IgD-negative memory B cell (primary cell): Measurements from ENCODE around the gene SP1. TPM values are rescaled to one million over a fixed set of nuclear protein-coding genes. Genes with fewer than 3 reads are reported as not detected.

Experiments used
- H3K27ac Mint-ChIP-seq, 3 donors: one replicate each; pipeline ENCODE4 v1.8.0; 2020 to 2022; ENCODE audit warnings: mild to moderate bottlenecking in 3 of 3, mixed read lengths in 3 of 3, moderate library complexity in 1 of 3
- H3K27me3 Mint-ChIP-seq: one replicate; pipeline ENCODE4 v1.8.0; 2021; ENCODE audit warnings: mixed read lengths
- H3K36me3 Mint-ChIP-seq: one replicate; pipeline ENCODE4 v1.8.0; 2020; ENCODE audit warnings: mild to moderate bottlenecking, mixed read lengths
- H3K4me1 Mint-ChIP-seq, 3 donors: one replicate each; pipeline ENCODE4 v1.8.0; 2020 to 2022; ENCODE audit warnings: mixed read lengths in 3 of 3, mild to moderate bottlenecking in 1 of 3
- H3K4me3 Mint-ChIP-seq, 4 donors: one replicate each; pipeline ENCODE4 v1.8.0; 2020 to 2022; ENCODE audit warnings: mild to moderate bottlenecking in 4 of 4, mixed read lengths in 4 of 4, moderate library complexity in 3 of 4
- H3K9me3 Mint-ChIP-seq, 3 donors: one replicate each; pipeline ENCODE4 v1.8.0; 2020 to 2021; ENCODE audit warnings: mixed read lengths in 3 of 3, mild to moderate bottlenecking in 1 of 3
- polyA plus RNA-seq: library from polyadenylated mRNA; unstranded; fragments of 300-500 nt; fragmentation: Illumina TruSeq; gene quantifications from one replicate; pipeline ENCODE4 v1.2.3, GENCODE V29; 2021

The SP1 gene
- polyA plus RNA-seq, 1 donor from 2014 or later, result 9.1 TPM

- peaks cover 0 to 15% (median 3%) of the 10 kb centered on the region in 3 donors for H3K4me1 Mint-ChIP-seq
- no peaks in the 10 kb centered on the region for H3K27me3 Mint-ChIP-seq
- no peak overlapping the region for H3K4me3 Mint-ChIP-seq
- peaks cover 2% of the 10 kb centered on the region for H3K36me3 Mint-ChIP-seq
- H3K27ac Mint-ChIP-seq, result no peak overlapping the region
- no peaks in the 10 kb centered on the region for H3K9me3 Mint-ChIP-seq
Observed at GRCh38 chr12:53462935-53463334, 83.0 kb downstream of the SP1 start.

- H3K27me3 Mint-ChIP-seq, result no peaks in the 10 kb centered on the region
- H3K27ac Mint-ChIP-seq, result peak overlapping the region in 1 of 3 donors; percentile 56
Observed at GRCh38 chr12:53463802-53464560, 84.0 kb downstream of the SP1 start.

GRCh38 chr12:53464685-53465418, 84.9 kb downstream of the SP1 start:
- Mint-ChIP-seq H3K4me1 (peaks cover 0 to 15% (median 6%) of the 10 kb centered on the region in 3 donors), H3K36me3 (peaks cover 2% of the 10 kb centered on the region), H3K27me3 (no peaks in the 10 kb centered on the region), H3K4me3 (no peak overlapping the region), H3K9me3 (no peaks in the 10 kb centered on the region), H3K27ac (peak overlapping the region in 1 of 3 donors; percentile 63)

More at GRCh38 chr12:53463802-53464560, 84.0 kb downstream of the SP1 start:
- Mint-ChIP-seq H3K36me3 (peaks cover 2% of the 10 kb centered on the region), H3K4me3 (no peak overlapping the region), H3K4me1 (peaks cover 0 to 15% (median 6%) of the 10 kb centered on the region in 3 donors), H3K9me3 (no peaks in the 10 kb centered on the region)

- no peaks in the 10 kb centered on the region for H3K27me3 Mint-ChIP-seq
Observed at GRCh38 chr12:53465679-53466078, 85.7 kb downstream of the SP1 start.

More at GRCh38 chr12:53465679-53466078, 85.7 kb downstream of the SP1 start:
- Mint-ChIP-seq H3K36me3 (peaks cover 2% of the 10 kb centered on the region), H3K27ac (no peak overlapping the region), H3K4me3 (peak overlapping the region in 2 of 4 donors; percentile 5 to 25), H3K9me3 (no peaks in the 10 kb centered on the region), H3K4me1 (peaks cover 0 to 9% (median 5%) of the 10 kb centered on the region in 3 donors)

Other genes starting within 250 kb of the SP1 start
- 5.0 TPM for gene ZNF740, start 199.5 kb upstream of the SP1 start, polyA plus RNA-seq
- gene CSAD, start 199.3 kb upstream of the SP1 start, polyA plus RNA-seq, result 0.58 TPM
- gene ITGB7, start 172.9 kb upstream of the SP1 start, polyA plus RNA-seq, result 238 TPM
- gene RARG, start 148.0 kb upstream of the SP1 start, polyA plus RNA-seq, result 4.8 TPM
- gene ESPL1, start 111.9 kb upstream of the SP1 start, polyA plus RNA-seq, result not detected
- gene PFDN5, start 84.6 kb upstream of the SP1 start, polyA plus RNA-seq, result 1,442 TPM
- 50.4 TPM for gene MYG1, start 80.5 kb upstream of the SP1 start, polyA plus RNA-seq
- 41.3 TPM for gene AAAS, start 58.6 kb upstream of the SP1 start, polyA plus RNA-seq
- gene SP7, start 43.8 kb upstream of the SP1 start, polyA plus RNA-seq, result not detected
- gene AMHR2, start 43.7 kb downstream of the SP1 start, polyA plus RNA-seq, result not detected
- gene PRR13, start 61.6 kb downstream of the SP1 start, polyA plus RNA-seq, result 689 TPM
- gene PCBP2, start 71.9 kb downstream of the SP1 start, polyA plus RNA-seq, result 111 TPM
- 1.4 TPM for gene MAP3K12, start 119.3 kb downstream of the SP1 start, polyA plus RNA-seq
- 20.8 TPM for gene TARBP2, start 121.1 kb downstream of the SP1 start, polyA plus RNA-seq
- gene NPFF, start 127.3 kb downstream of the SP1 start, polyA plus RNA-seq, result not detected
- 14.4 TPM for gene ATF7, start 246.2 kb downstream of the SP1 start, polyA plus RNA-seq